K562 (cell line): ENCODE measurements around the gene IGF2BP3. TPM values are rescaled to one million over a fixed set of nuclear protein-coding genes. Genes with fewer than 3 reads are reported as not detected.

Source experiments
- CHD2 ChIP-seq: IDR thresholded peaks from 2 replicates; pipeline ENCODE4 v1.6.1; 2011; ENCODE audit warnings: low read depth, low read length
- GABPA ChIP-seq: fragments of 200-800 bp; sonication (Bioruptor generic); conservative IDR thresholded peaks from 2 replicates; pipeline ENCODE4 v1.6.1; 2016; ENCODE audit warnings: low read depth, missing genetic modification characterization, missing compliant biosample characterization
- REST ChIP-seq, 2 experiments: fragments of 450-650 bp; formaldehyde crosslinking in 1 of 2; IDR thresholded peaks; 2 replicates each; pipeline versions ENCODE4 v1.4.0 to v1.6.1; 2014 to 2020; ENCODE audit warnings: mild to moderate bottlenecking in 2 of 2, borderline replicate concordance in 1 of 2, low read depth in 1 of 2
- polyA plus RNA-seq, 8 experiments: library from polyadenylated mRNA; depleted of rRNA in 4 of 8; stranded (reverse) in 5 of 8; unstranded in 3 of 8; fragments of >200 nt; fragmentation: Nextera tagmentation in 2 of 8; fragmentation: Illumina TruSeq in 1 of 8; extraction: Ambion mirVana in 2 of 8; extraction: Trizol in 1 of 8; gene quantifications; 2 replicates each; pipeline versions ENCODE4 v1.2.1 to v1.2.3, GENCODE V29; 2011 to 2014; ENCODE audit warnings: inconsistent platforms in 1 of 8, missing spikeins in 1 of 8
- total RNA-seq, 7 experiments: library from RNA; depleted of rRNA in 6 of 7; stranded (reverse); fragments of >200 nt in 6 of 7; fragmentation: Illumina TruSeq in 2 of 7; extraction: Trizol in 2 of 7; gene quantifications; 2 replicates each; pipeline versions ENCODE4 v1.2.1 to v1.2.3, GENCODE V29; 2011 to 2021; ENCODE audit warnings: low replicate concordance in 1 of 7

Gene IGF2BP3
- total and polyA plus RNA-seq, 9 of the 15 experiments (the other 6 are each of a cell fraction or from before 2014, with no cell fraction given), result 8.4 to 88.1 (median 61.2) TPM

GRCh38 chr7:23477962-23478866, 7.9 kb upstream of the IGF2BP3 start (continued):
- TF ChIP-seq REST (IDR thresholded peaks at IDR 0.05; ENCODE audit: borderline replicate concordance), result peak; percentile 11; the same call in 1 of the 2 replicates
- TF ChIP-seq REST (CRISPR knock-in tag; IDR thresholded peaks at IDR 0.05; ENCODE audit: low read depth), result no peak
- no peak for TF ChIP-seq CHD2
- 0 out of 2 replicates have a peak, but pooled peaks have one; percentile 14 for TF ChIP-seq GABPA
